Measurements from ENCODE around the gene MAP7D2.
"Not testable (repeated sequence)": the region's sequence is repeated elsewhere in the genome, so short reads cannot be mapped to it uniquely, and the experiment has no call there.

Gene MAP7D2

GRCh38 chrX:20116577-20117240 is at the start of gene MAP7D2:
TSS of gene MAP7D2 (minus strand) at chrX:20116907. CDS start at chrX:20116879, 28 bp downstream.
- DNase-seq (ENCODE audit: low read depth), result no peak

GRCh38 chrX:20162516-20162915 is 45.8 kb upstream of the MAP7D2 start:
- not testable (repeated sequence) for DNase-seq (ENCODE audit: low read depth)

GRCh38 chrX:20159797-20160385 is 43.2 kb upstream of the MAP7D2 start:
- no peak for DNase-seq (ENCODE audit: low read depth)

- no peak for DNase-seq (ENCODE audit: low read depth)
Measured at GRCh38 chrX:20151689-20152088, 35.0 kb upstream of the MAP7D2 start.

GRCh38 chrX:20149326-20149725 is 32.6 kb upstream of the MAP7D2 start:
- no peak for DNase-seq (ENCODE audit: low read depth)

- DNase-seq (ENCODE audit: low read depth), result no peak
Measured at GRCh38 chrX:20147561-20147960, 30.9 kb upstream of the MAP7D2 start.

GRCh38 chrX:20144491-20144890 is 27.8 kb upstream of the MAP7D2 start:
- no peak for DNase-seq (ENCODE audit: low read depth)

- DNase-seq (ENCODE audit: low read depth), result no peak
Measured at GRCh38 chrX:20143561-20143960, 26.9 kb upstream of the MAP7D2 start.

- no peak for DNase-seq (ENCODE audit: low read depth)
Measured at GRCh38 chrX:20143111-20143510, 26.4 kb upstream of the MAP7D2 start.

- peak; percentile 97 for DNase-seq (ENCODE audit: low read depth)
Measured at GRCh38 chrX:20141281-20142220, 24.8 kb upstream of the MAP7D2 start, which contains the start of gene EIF1AX. TSS of gene EIF1AX (minus strand) at chrX:20141838. CDS start at chrX:20141640, 198 bp downstream.

- DNase-seq (ENCODE audit: low read depth), result no peak
Measured at GRCh38 chrX:20140420-20140819, 23.7 kb upstream of the MAP7D2 start.

GRCh38 chrX:20139966-20140365 is 23.3 kb upstream of the MAP7D2 start:
- peak; percentile 42 for DNase-seq (ENCODE audit: low read depth)

GRCh38 chrX:20135944-20136343 is 19.2 kb upstream of the MAP7D2 start:
- DNase-seq (ENCODE audit: low read depth), result no peak

GRCh38 chrX:20132666-20133065 is 16.0 kb upstream of the MAP7D2 start:
- DNase-seq (ENCODE audit: low read depth), result no peak

GRCh38 chrX:20130357-20130756 is 13.7 kb upstream of the MAP7D2 start:
- DNase-seq (ENCODE audit: low read depth), result no peak

- DNase-seq (ENCODE audit: low read depth), result no peak
Measured at GRCh38 chrX:20129547-20129946, 12.8 kb upstream of the MAP7D2 start.

GRCh38 chrX:20128670-20129069 is 12.0 kb upstream of the MAP7D2 start:
- no peak for DNase-seq (ENCODE audit: low read depth)

- not testable (repeated sequence) for DNase-seq (ENCODE audit: low read depth)
Measured at GRCh38 chrX:20127440-20127839, 10.7 kb upstream of the MAP7D2 start.

- not testable (repeated sequence) for DNase-seq (ENCODE audit: low read depth)
Measured at GRCh38 chrX:20126833-20127232, 10.1 kb upstream of the MAP7D2 start.

- no peak for DNase-seq (ENCODE audit: low read depth)
Measured at GRCh38 chrX:20124964-20125363, 8.3 kb upstream of the MAP7D2 start.

GRCh38 chrX:20118065-20118824 is 1.5 kb upstream of the MAP7D2 start:
- DNase-seq (ENCODE audit: low read depth), result no peak

- DNase-seq (ENCODE audit: low read depth), result no peak
Measured at GRCh38 chrX:20116087-20116576, 575 bp downstream of the MAP7D2 start.
